ENCODE measurements around the gene RFTN1. TPM values are rescaled to one million over a fixed set of nuclear protein-coding genes. Genes with fewer than 3 reads are reported as not detected.
A peak's percentile ranks its signal among the peaks of the same experiment; 100 is the strongest.

Gene RFTN1
- total RNA-seq, 4 donors from 2014 or later: 113 to 137 (median 122) TPM

- WGBS, 2 donors: 54 to 81% methylated on average over 5 of the region's 5 CpGs
- Histone ChIP-seq H3K4me1 (peaks cover 0 to 24% (median 15%) of the 10 kb centered on the region in 4 donors), H3K4me3 (no peak overlapping the region), H3K36me3 (peaks cover 3 to 26% (median 3%) of the 10 kb centered on the region in 3 donors), H3K27ac (peak overlapping the region in 2 of 4 donors; percentile 34 to 60), H3K9me3 (no peaks in the 10 kb centered on the region), H3K27me3 (no peaks in the 10 kb centered on the region)
- DNase-seq (ENCODE audit: low spot score in 2 of 2): no peak
- TF ChIP-seq POLR2A (IDR thresholded peaks at IDR 0.05) (no peak), EP300 (IDR thresholded peaks at IDR 0.05) (no peak), CTCF (IDR thresholded peaks at IDR 0.05) (no peak)
These were observed 146.9 kb downstream of the RFTN1 start for GRCh38 chr3:16366581-16366980.

GRCh38 chr3:16365491-16366128 is 147.9 kb downstream of the RFTN1 start:
- no peak for DNase-seq (ENCODE audit: low spot score in 2 of 2)
- no peak for TF ChIP-seq CTCF (IDR thresholded peaks at IDR 0.05)
- peak in 1 of 2 donors; percentile 30 for TF ChIP-seq EP300 (IDR thresholded peaks at IDR 0.05)
- TF ChIP-seq POLR2A (IDR thresholded peaks at IDR 0.05): no peak
- no peaks in the 10 kb centered on the region for H3K9me3 ChIP-seq
- peak overlapping the region in 2 of 4 donors; percentile 34 to 60 for H3K27ac ChIP-seq
- H3K27me3 ChIP-seq: no peaks in the 10 kb centered on the region
- H3K36me3 ChIP-seq: peaks cover 3 to 31% (median 3%) of the 10 kb centered on the region in 3 donors
- 59 to 70% methylated on average over 6 of the region's 6 CpGs for WGBS, 2 donors
- peaks cover 0 to 15% (median 8%) of the 10 kb centered on the region in 4 donors for H3K4me1 ChIP-seq
- no peak overlapping the region for H3K4me3 ChIP-seq

- H3K4me1 ChIP-seq: peaks cover 0 to 11% (median 4%) of the 10 kb centered on the region in 4 donors
- DNase-seq (ENCODE audit: low spot score in 2 of 2): no peak
- H3K27ac ChIP-seq: peak overlapping the region in 1 of 4 donors; percentile 60
- peaks cover 3 to 31% (median 3%) of the 10 kb centered on the region in 3 donors for H3K36me3 ChIP-seq
- H3K4me3 ChIP-seq: no peak overlapping the region
- no peak for TF ChIP-seq CTCF (IDR thresholded peaks at IDR 0.05)
- TF ChIP-seq POLR2A (IDR thresholded peaks at IDR 0.05): no peak
- TF ChIP-seq EP300 (IDR thresholded peaks at IDR 0.05): no peak
- WGBS, 2 donors: 82 to 91% methylated on average over 2 of the region's 2 CpGs
- no peaks in the 10 kb centered on the region for H3K27me3 ChIP-seq
- H3K9me3 ChIP-seq: no peaks in the 10 kb centered on the region
These were observed 148.5 kb downstream of the RFTN1 start for GRCh38 chr3:16364963-16365362.

- 87 to 90% methylated on average over 4 of the region's 4 CpGs for WGBS, 2 donors
- H3K27me3 ChIP-seq: no peaks in the 10 kb centered on the region
- no peak for DNase-seq (ENCODE audit: low spot score in 2 of 2)
- H3K4me3 ChIP-seq: no peak overlapping the region
- H3K9me3 ChIP-seq: peaks cover 0 to 3% (median 0%) of the 10 kb centered on the region in 4 donors
- no peak for TF ChIP-seq POLR2A (IDR thresholded peaks at IDR 0.05)
- no peak for TF ChIP-seq EP300 (IDR thresholded peaks at IDR 0.05)
- no peak for TF ChIP-seq CTCF (IDR thresholded peaks at IDR 0.05)
- H3K4me1 ChIP-seq: peaks cover 0 to 7% (median 2%) of the 10 kb centered on the region in 4 donors
- peaks cover 3 to 31% (median 3%) of the 10 kb centered on the region in 3 donors for H3K36me3 ChIP-seq
- peak overlapping the region in 1 of 4 donors; percentile 60 for H3K27ac ChIP-seq
These were observed 149.2 kb downstream of the RFTN1 start for GRCh38 chr3:16364323-16364722.

- no peak for DNase-seq (ENCODE audit: low spot score in 2 of 2)
- TF ChIP-seq CTCF (IDR thresholded peaks at IDR 0.05) (no peak), EP300 (IDR thresholded peaks at IDR 0.05) (no peak), POLR2A (IDR thresholded peaks at IDR 0.05) (no peak)
- Histone ChIP-seq H3K4me1 (peaks cover 0 to 5% (median 0%) of the 10 kb centered on the region in 4 donors), H3K9me3 (peaks cover 0 to 3% (median 0%) of the 10 kb centered on the region in 4 donors), H3K27me3 (no peaks in the 10 kb centered on the region), H3K27ac (no peak overlapping the region), H3K4me3 (no peak overlapping the region), H3K36me3 (peaks cover 3 to 31% (median 3%) of the 10 kb centered on the region in 3 donors)
- 92 to 93% methylated on average over 7 of the region's 7 CpGs for WGBS, 2 donors
These were observed 149.9 kb downstream of the RFTN1 start for GRCh38 chr3:16363636-16364035.

Measured in tibial nerve (tissue), 4 donors.